Placental pericyte (primary cell): ENCODE data around the gene OR4E2. TPM values are rescaled to one million over a fixed set of nuclear protein-coding genes. Genes with fewer than 3 reads are reported as not detected.

Experiments
- small RNA-seq: library from RNA; depleted of rRNA; stranded (forward); fragments of <200 nt; gene quantifications from one replicate; pipeline ENCODE3, GENCODE V24; 2012; ENCODE audit warnings: low replicate concordance
- total RNA-seq: library from RNA; depleted of rRNA; stranded (reverse); fragments of >200 nt; gene quantifications from 2 replicates; pipeline ENCODE4 v1.2.3, GENCODE V29; 2012

The OR4E2 gene
- total RNA-seq: not detected in 2 replicates

GRCh38 chr14:21653331-21653885 is at the start of gene OR4E2:
Gene OR4E2, plus strand, starts transcription at chr14:21653835. Its CDS starts 11,248 bp downstream, at chr14:21665083.

GRCh38 chr14:21634840-21635239 is 18.8 kb upstream of the OR4E2 start, which contains the start of gene OR10G2:
Gene OR10G2, minus strand, starts transcription at chr14:21634940. Its CDS starts 98 bp downstream, at chr14:21634842.

GRCh38 chr14:21673718-21674117 is 20.1 kb downstream of the OR4E2 start, which contains the start of gene OR4E1:
Gene OR4E1, minus strand, starts transcription at chr14:21673818. Its CDS starts 2,883 bp downstream, at chr14:21670935.

Small RNAs within 50 kb of the gene (small RNA-seq; reads per million reads assigned to genes)
- gene AC243972.3: not detected

Other genes with a start within 250 kb of the OR4E2 start
- 43.8 and 83.0 TPM in 2 replicates for gene CHD8, start 197.7 kb upstream of the OR4E2 start, total RNA-seq
- 23.9 and 34.8 TPM in 2 replicates for gene RAB2B, start 176.9 kb upstream of the OR4E2 start, total RNA-seq
- gene TOX4, start 176.6 kb upstream of the OR4E2 start, total RNA-seq: 32.6 and 43.1 TPM in 2 replicates
- 33.3 and 78.3 TPM in 2 replicates for gene METTL3, start 142.5 kb upstream of the OR4E2 start, total RNA-seq
- gene SALL2, start 127.5 kb upstream of the OR4E2 start, total RNA-seq: 1.6 and 2.6 TPM in 2 replicates
- not detected in 2 replicates for gene OR10G3, start 73.8 kb upstream of the OR4E2 start, total RNA-seq
- gene OR10G2, start 18.9 kb upstream of the OR4E2 start, total RNA-seq: not detected in 2 replicates
- gene OR4E1, start 20.0 kb downstream of the OR4E2 start, total RNA-seq: not detected in 2 replicates